SKM-1 treated with dmso at 0.1 percent for 144 hours (cell line): Measurements from ENCODE around the gene ZNF782.
"Not testable (repeated sequence)": the region's sequence is repeated elsewhere in the genome, so short reads cannot be mapped to it uniquely, and the experiment has no call there.

ENCODE experiments used
- DNase-seq: peaks from one replicate; lab custom pipeline; 2025; ENCODE audit not compliant: unreplicated experiment; lab: John Stamatoyannopoulos, UW

Gene ZNF782

GRCh38 chr9:96854651-96855273 lies 448 bp upstream of the ZNF782 start:
- no peak for DNase-seq

- DNase-seq, result no peak
Observed at GRCh38 chr9:96852676-96853075, 1.6 kb downstream of the ZNF782 start.

GRCh38 chr9:96844040-96844439 lies 10.3 kb downstream of the ZNF782 start:
- no peak for DNase-seq

- no peak for DNase-seq
Observed at GRCh38 chr9:96818533-96818932, 35.8 kb downstream of the ZNF782 start.

- no peak for DNase-seq
Observed at GRCh38 chr9:96817973-96818372, 36.3 kb downstream of the ZNF782 start.

GRCh38 chr9:96813607-96814006 lies 40.7 kb downstream of the ZNF782 start:
- no peak for DNase-seq

- DNase-seq, result not testable (repeated sequence)
Observed at GRCh38 chr9:96798959-96799358, 55.4 kb downstream of the ZNF782 start.

- no peak for DNase-seq
Observed at GRCh38 chr9:96784021-96784420, 70.3 kb downstream of the ZNF782 start.

- no peak for DNase-seq
Observed at GRCh38 chr9:96782235-96782634, 72.1 kb downstream of the ZNF782 start.

GRCh38 chr9:96781552-96781951 lies 72.8 kb downstream of the ZNF782 start:
- no peak for DNase-seq

GRCh38 chr9:96779089-96779488 lies 75.2 kb downstream of the ZNF782 start:
- no peak for DNase-seq

GRCh38 chr9:96777426-96777864 lies 76.9 kb downstream of the ZNF782 start:
- DNase-seq, result no peak

- no peak for DNase-seq
Observed at GRCh38 chr9:96771124-96771523, 83.2 kb downstream of the ZNF782 start.

GRCh38 chr9:96769989-96770388 lies 84.3 kb downstream of the ZNF782 start:
- no peak for DNase-seq
